CD4-positive, alpha-beta T cell treated with Interleukin-6 for 4 hours (primary cell): Measurements from ENCODE around the gene DIPK1A.

Experiments
- DNase-seq: peaks from one replicate; pipeline ENCODE4 v3.0.0-alpha.2; 2020; ENCODE audit warnings: mixed read lengths

DIPK1A gene

DNA sequence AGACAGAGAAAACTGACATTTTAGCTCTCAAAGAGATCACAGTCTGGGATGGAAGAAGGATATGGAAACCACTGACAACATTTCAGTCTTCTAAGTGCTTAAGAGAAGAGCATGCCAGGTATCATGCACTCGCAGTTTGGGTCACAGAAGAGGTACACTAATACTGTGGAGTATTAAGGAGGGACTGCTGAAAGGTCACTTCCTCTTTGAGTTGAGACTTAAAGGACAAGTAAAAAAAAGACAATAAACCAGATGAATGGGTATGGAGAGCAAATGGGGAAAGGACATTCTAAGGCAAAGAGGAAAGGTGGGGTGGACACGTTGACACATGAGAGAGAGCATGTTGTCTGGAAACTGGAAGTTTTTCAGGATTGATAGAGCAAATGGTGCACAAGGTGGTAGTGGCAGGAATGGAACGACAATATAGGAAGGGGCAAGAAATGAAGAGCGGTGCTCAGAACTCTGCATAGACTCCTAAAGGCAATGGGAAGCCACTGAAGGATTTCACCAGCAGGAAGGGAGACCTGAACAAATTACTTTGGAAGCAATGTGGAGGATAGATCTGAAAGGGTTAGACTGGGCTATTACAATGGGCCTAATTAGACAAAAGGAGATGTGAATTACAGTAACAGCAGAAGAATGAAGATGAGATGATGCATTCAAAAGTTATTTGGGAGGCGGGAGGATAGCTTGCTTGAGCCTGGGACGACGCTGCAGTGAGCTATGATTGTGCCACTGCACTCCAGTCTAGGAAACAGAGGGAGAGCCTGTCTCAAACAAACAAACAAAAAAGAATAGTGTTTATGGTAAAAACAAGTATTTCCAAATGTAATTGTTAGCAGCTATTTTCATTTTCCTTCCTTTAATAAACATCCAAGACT, 11.1 kb downstream of the DIPK1A start:
- DNase-seq, result no peak

GRCh38 chr1:92948071-92948470, 13.2 kb downstream of the DIPK1A start:
- DNase-seq, result no peak

- DNase-seq, result no peak
Observed at GRCh38 chr1:92945748-92946270, 15.5 kb downstream of the DIPK1A start.

DNA sequence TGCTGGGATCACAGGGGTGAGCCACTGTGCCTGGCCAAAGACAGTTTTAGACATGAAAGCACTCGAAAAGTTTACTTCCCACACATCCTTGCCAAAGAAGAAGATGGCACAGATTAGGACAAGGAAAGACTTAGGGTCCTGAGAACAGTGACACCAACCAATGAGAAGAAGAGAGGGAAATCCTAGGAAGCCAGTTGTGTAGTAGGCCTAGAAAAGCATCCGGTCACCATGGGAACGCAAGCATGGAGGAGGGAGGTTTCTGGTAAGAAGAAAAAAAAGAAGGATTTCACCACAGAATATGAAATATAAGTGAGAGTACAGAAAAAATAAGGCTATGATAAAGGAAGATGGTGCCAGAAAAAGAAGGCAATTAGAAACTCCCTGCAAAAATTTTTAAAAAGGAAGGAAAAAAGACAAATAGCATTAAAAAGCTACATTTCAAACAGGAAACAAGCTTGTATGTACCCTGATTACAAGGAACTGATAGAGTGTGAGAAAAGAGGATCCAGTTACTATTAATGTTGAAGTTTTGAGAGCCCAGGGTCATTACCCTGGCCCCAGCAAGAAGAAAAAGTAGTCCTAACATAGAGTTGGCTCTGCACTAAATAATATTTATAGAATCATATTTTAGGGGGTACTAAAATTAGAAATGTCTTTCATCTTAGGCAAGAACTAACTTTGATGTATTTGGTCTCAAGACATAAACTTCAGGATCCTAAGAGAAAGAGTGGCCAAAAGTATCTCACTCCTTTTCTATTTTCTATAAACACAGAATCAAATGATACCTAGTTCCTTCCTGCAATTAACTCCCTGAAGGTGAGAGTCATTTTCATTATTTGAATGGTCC, 16.1 kb downstream of the DIPK1A start:
- DNase-seq, result no peak

DNA sequence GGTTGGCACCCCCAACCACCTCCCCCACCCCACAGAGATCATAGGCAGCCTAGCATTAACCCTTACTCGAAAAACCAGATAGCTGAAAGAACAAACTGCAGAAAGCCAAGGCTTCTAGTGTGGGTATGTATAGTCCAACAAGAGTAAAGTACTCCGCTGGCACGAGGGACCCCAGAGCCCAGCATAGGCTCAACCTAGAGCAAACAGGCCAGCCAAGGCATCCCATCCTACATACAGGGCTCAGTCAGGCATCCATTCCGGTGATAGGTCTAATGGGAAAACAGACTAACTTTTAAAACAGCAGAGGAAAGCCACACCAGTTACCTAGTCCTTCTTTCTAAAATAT, 17.8 kb downstream of the DIPK1A start:
- DNase-seq, result no peak

GRCh38 chr1:92940541-92940940, 20.7 kb downstream of the DIPK1A start:
- no peak for DNase-seq

GRCh38 chr1:92937731-92938130, 23.5 kb downstream of the DIPK1A start:
- DNase-seq, result no peak

DNA sequence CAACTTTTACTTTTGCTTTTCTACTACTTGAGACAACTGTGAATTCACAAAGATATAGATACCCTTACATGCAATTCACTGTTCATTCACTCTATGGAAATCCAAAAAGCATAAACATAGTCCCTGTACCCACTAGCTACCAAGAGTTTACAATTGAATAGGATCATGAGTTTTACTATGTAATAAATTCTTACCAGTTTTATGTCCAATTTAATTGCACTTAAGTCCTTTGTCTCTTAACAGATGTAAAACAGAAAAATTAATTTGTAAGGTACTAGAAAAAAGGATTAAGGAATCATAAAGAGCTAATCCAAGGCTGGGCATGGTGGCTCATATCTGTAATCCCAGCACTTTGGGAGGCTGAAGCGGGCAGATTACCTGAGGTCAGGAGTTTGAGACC, 24.4 kb downstream of the DIPK1A start:
- DNase-seq, result no peak

DNA sequence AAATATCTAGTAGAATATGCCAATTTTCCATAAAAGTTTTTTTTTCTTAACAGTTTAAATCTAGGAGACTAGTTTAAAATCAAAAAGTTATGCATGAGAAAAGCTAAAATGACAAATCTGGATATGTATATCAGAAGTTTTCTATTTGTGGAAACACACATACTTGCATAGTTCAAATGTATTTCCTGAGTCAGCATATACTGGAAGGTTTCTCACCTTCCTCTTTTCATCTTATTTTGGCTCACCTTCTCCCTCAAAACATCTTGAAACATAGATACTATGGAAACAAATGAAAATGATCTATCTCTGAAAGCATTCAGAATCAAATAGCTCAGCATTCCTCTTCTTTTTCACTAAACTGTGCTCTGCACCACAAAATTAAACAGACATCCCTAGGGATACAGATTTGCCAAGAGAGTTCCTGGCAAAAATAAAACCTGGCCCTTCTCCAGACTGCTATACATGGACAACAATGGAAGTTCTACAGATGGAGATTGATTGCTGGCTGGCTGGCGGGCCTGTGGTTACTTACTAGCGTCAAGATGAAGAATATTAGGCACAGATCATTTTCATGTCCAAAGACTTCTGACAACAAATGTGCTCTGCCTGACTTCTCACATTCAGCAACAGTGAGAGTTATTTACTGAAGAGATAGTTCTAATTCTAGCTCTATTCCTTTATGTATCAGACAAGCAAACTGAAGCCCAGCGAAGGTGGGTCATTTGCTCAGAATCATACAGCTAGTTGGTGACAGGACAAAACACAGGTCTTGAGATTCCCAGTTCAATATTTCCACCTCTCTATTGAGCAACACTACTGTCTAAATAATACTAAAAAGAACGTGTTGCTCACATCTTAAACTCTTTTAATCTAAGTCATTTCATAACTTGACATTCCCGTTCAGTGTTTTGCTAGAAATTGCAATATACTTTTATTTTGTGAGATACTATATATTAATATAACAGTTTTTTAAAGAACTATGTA, 26.6 kb downstream of the DIPK1A start:
- DNase-seq, result no peak

GRCh38 chr1:92933459-92933858, 27.8 kb downstream of the DIPK1A start:
- no peak for DNase-seq

DNA sequence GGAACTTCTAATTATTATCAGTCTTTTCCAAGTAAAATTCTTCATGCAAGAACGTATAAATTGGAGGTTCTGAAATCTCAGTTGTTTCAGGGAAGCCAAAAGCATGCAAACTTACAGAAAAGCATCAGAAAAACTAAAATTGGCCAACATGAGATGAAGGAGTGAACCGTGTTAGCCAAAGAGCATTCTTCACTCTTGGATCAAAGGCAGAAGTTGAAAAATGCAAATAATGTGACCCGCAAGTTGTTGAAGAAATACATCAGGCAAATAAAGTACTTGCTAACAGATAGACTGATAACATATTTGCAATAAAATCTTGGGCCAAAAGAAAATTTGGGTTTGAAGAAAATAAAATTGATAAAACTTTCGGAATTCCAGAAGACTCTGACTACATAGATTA, 29.6 kb downstream of the DIPK1A start:
- no peak for DNase-seq

GRCh38 chr1:92929461-92929860, 31.8 kb downstream of the DIPK1A start:
- DNase-seq, result no peak

DNA sequence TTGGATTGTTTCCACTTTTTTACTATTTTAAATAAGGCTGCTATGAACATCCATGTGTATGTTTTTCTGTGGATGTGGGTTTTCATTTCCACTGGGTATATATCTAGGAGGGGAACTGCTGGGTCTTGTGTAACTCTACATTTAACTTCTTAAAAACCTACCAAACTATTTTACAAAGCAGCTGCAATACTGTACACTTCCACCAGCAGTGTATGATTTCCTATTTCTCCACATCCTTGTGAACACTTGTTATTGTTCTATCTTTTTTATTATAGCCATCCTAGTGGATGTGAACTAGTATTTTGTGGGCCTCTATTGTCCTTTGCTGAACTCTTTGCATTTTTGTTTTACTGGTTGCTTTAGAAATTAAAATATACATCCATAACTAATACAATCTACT, 33.4 kb downstream of the DIPK1A start:
- no peak for DNase-seq

- DNase-seq, result no peak
Observed at GRCh38 chr1:92926873-92927272, 34.4 kb downstream of the DIPK1A start.

GRCh38 chr1:92924501-92924900, 36.8 kb downstream of the DIPK1A start:
- no peak for DNase-seq

DNA sequence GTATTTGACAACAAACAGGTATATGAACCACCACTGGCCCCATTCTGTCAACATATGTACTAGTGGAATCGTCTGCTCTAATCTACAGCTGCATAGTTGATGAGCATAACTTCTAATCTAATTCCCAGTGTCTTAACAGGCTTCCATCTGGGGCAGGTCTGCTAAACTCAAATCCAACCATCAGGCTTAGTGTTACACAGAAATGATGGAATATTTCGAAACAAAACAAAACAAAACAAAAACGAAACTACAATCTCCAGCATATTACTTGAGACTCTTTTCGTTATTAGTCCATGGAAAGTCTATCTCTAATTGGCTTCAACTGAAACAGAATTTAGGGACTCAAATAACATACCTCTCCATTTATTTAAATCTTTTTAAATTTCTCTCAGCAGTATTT, 37.6 kb downstream of the DIPK1A start:
- no peak for DNase-seq

GRCh38 chr1:92922356-92923035, 38.8 kb downstream of the DIPK1A start:
- no peak for DNase-seq

DNA sequence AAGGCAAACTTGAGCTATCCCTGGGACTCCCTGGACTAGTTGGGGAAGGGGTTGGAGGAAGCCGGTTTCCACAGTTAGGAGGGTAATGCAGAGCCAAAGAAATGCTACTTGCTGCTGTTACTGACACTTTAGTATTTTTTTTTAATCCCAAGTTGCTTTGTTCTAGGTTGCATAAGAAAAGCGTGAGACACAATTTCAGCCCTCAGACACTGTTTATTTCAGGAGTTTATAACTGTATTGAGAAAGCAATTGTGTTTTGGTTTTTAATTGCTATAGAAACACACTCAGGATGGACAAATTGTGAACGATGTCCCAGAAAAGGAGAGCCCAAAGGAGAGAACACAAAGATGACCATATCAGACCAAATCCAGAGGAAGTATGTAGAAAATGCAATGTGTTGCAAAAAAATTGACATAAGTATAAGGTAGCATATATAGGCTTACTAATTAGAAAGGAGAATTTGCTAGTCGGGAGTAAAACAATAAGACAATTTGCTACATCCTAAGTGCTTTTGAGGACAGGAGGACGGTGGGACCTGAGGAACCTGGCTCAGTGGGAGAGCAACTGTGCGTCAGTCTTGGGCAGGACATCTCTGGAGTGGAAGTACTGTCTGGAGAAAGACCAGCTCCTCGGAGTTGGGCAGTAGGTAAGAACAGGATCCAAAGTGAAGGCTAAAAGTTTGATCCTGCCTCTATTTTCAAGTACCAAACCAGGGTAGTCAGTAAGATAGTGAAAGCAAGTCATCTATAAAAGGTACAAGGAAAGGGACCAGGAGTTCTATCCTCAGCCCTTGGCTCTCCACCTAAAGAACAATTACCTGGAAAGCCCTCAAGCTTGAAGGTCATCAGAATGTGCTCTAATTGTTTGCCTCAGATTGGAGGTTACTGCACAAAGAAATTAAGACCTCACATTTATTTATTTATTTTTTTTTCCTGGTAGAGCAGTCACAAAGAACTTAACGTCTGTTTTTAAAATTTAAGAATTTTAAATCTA, 39.9 kb downstream of the DIPK1A start:
- DNase-seq, result no peak

DNA sequence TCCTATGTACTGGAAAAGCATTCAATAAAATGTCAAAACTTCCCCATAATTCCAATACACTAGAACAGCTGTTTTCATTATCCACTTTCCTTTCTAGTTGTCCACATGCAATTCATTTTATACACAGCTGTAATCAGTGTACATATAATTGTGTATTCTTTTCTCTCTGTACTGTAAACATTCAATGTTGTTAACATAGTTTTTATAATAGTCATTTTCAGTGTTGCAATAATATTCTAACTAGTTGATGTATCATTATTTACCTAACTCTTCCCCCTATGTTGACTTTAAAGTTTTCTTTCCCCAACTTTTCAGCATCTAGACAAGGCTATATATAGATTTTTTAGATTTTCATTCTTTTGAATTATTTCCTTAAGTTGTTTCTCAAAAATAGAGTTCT, 44.4 kb downstream of the DIPK1A start:
- DNase-seq, result no peak

DNA sequence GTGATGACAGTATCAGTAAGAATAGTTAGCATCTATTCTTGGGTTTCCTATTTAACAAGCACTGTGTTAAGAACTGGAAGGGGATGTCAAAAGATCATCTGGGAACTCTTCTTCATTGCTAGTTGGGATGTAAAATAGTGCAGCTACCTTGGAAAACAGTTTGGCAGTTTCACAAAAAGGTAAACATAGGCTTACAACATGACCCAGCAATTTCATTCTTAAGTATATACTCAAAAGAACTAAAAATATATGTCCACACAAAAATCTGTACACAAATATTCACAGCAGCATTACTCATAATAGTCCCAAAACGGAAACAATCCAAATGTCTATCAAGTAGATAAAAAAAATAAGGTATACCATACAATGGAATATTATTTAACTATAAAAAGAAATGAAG, 45.7 kb downstream of the DIPK1A start:
- no peak for DNase-seq
